ENCODE results near the gene ST6GALNAC6.

- TF ChIP-seq POLR2A (IDR thresholded peaks at IDR 0.05; ENCODE audit: extremely low read depth, insufficient read length) (no peak), CTCF (IDR thresholded peaks at IDR 0.05; ENCODE audit: low read depth, low read length) (no peak), MYC (IDR thresholded peaks at IDR 0.05; ENCODE audit: low read depth, low read length) (no peak)
- TF ChIP-seq, protein P1, sequence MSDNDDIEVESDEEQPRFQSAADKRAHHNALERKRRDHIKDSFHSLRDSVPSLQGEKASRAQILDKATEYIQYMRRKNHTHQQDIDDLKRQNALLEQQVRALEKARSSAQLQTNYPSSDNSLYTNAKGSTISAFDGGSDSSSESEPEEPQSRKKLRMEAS (IDR thresholded peaks at IDR 0.05; ENCODE audit: low read depth, low read length): no peak
These were observed 31.0 kb downstream of the ST6GALNAC6 start for GRCh38 chr9:127868278-127868902.
